Epidermal melanocyte (primary cell): ENCODE data around the gene RASAL2.
"Not testable (repeated sequence)": the region's sequence is repeated elsewhere in the genome, so short reads cannot be mapped to it uniquely, and the experiment has no call there.

Experiments
- DNase-seq: peaks from one replicate; pipeline ENCODE4 v3.0.0; 2011; ENCODE audit warnings: low spot score; ENCODE audit not compliant: insufficient read length

The RASAL2 gene

DNA sequence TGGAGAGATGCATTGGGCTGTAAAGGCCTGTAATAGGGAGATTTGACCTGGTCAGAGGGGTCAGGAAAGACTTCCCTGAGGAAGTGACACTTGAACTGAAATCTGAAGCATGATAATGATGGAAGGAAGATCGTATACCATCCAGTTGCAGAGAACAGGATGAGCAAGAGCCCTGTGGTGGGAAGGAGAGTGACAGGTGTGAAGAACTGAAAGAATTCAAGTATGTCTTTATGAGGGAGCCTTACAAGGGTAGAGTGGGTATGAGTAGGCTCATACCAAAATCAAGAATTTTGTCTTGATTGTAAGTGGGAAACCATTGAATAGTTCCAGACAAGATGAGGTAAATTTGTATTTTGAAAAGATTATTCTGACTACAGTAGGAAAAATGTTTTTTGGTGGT, 129.4 kb downstream of the RASAL2 start:
- DNase-seq = no peak

DNA sequence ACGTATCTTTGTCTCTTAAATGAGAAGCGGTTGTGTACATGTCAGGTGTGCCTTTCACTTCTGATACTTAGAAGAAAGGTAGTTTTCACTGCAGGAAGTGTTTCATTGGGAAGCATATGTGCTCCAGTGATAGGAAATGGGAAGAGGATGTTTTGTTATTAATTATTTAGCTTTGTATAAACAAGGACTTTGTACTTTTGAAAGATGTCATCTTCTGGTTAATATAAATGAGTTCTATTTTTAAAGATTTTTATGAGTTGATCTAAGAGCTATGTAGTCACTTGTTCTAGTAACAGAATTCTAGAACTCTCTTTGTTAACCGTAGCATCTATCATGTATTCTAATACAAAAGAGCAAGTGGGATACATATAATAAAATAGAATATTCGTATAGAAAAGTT, 130.5 kb downstream of the RASAL2 start:
- no peak for DNase-seq

DNA sequence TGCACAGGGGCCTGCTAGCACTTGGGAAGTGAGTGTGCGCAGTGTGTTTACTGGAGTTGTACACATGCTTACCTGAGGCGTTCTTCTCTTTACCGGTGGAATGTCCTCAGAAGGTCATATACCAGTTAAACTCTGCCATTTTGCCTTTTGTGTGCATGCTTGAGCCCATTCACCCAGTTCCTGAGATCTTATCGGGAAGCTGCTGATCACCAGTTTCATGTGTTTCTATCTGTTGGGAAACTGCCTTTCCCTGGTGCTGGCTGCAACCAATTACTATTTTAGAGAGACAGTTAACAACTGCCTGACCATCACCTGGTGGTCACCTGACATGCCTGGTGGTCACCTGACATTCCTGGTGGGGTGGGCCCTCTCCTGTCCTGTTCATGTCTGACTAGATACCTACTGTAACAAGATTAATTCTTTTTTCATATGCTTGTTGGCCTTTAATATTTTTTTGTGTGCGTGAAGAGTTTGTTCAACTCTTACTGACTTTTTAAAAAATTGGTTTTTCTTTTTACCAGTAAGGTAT, 137.0 kb downstream of the RASAL2 start:
- no peak for DNase-seq

DNA sequence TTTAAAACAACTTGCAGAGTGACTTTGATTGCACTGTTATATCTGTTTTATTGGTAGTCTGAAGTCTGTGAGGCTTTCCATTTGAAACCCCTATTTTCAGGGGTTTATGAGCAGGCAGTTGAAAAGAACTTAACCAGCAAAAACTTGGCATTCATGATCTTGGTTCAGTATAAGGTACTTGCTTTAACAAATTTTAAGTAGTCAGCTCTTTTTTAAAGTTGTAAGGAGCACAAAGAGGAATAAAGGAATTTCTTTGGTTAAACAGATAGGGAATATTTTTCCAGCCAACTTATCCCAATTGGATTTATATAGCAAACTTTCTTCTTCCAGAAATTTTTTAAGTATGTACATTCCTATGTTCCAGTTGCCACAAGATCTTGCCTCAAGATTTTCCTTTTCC, 138.2 kb downstream of the RASAL2 start:
- no peak for DNase-seq

DNA sequence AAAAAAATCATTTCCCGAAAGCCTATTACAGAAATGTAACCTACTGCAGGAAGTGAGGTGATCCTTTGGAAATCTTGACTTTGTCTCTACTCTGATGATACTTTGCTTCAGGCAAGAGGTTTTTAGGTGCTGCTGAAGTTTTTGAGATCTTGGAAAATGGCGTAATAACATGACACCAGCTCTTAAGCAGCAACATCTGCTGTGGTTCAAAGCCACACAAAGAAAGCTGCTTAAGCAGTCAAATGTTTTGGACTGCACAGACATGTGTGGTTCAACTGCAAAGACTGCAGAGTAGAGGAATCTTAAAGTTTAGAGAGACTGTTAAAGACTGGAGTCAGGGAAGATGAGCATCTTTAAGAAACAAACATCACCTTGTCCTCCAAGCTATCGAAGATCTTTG, 139.0 kb downstream of the RASAL2 start:
- no peak for DNase-seq

GRCh38 chr1:178237121-178237520, 143.2 kb downstream of the RASAL2 start:
- no peak for DNase-seq

GRCh38 chr1:178238722-178239510, 145.0 kb downstream of the RASAL2 start:
- peak; percentile 23 for DNase-seq

GRCh38 chr1:178241057-178241456, 147.2 kb downstream of the RASAL2 start:
- no peak for DNase-seq

DNA sequence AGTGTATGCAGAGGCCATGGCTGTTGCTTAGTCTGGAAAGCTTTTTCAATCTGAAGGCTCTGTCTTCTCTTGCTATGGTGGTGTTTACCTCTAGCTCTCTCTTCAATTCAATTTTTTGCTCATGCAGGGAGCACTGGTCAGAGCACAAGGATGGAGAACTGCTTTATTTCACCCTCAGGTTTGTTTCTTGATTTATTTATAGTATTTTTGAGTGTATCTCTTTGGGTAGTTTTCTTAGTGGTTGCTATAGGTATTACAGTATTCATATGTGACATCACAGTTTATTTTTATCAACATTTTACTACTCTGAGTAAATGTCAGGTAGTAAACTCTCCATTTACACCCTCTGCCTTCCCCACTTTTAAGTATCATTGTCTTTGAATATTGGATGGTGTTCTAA, 147.9 kb downstream of the RASAL2 start:
- DNase-seq = no peak

DNA sequence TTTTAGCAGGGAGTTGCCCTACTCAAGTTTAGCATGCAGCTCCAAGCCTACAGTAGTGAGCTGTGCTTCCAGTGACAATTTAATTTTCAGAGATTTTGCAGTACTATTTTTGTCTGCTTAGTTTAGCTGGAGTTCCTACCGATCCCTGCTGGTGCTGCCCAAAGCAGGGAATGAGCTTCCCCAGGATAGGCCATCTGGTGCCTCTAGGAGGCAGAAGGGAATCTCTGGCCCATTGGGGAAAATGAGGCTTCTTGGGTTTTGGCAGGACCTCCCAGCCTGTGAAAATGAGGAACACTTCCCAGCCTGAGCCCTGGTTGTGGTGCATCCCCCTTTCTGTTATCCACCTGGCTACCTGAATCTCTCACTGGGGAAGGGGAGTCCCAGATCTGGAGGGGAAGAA, 149.2 kb downstream of the RASAL2 start:
- no peak for DNase-seq

GRCh38 chr1:178243890-178244289, 150.0 kb downstream of the RASAL2 start:
- DNase-seq = no peak

- DNase-seq = not testable (repeated sequence)
These were observed 154.4 kb downstream of the RASAL2 start for GRCh38 chr1:178248284-178248683.

- DNase-seq = not testable (repeated sequence)
These were observed 159.7 kb downstream of the RASAL2 start for GRCh38 chr1:178253581-178253980.

DNA sequence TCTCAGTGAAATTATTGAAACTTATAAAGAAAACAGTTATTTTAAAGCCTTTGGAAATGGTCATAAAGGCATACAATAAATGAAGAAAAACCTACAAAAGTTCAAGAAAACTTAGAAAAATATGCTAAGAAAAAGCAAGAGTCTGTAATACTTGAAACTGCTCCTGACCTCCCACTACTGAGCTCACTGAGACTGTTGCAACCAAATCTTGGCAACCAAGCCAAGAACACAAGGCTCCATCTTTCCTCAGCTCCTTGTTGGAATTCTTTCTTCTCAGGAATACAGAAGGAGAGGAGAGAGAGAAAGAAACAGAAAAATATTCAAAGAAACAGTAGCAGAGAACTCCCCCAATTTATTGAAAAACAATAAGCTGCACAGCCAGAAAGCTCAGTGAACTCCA, 160.5 kb downstream of the RASAL2 start:
- DNase-seq = no peak

DNA sequence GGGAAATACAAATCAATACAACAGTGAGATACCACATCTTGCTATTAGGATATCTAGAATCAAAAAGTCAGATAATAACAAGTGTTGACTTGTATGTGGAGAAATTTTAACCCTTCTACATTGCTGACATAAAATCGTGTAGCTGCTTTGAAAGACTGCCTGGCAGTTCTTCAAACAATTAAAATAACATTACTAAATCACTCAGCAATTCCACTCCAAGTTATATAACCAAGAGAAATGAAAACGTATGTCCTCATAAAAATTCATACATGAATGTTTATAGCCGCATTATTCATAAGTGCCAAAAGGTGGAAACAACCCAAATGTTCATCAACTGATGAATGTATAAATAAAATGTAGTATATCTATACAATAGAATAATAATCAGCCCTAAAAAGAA, 164.6 kb downstream of the RASAL2 start:
- DNase-seq = no peak

- DNase-seq = peak; percentile 82
These were observed 168.2 kb downstream of the RASAL2 start for GRCh38 chr1:178262120-178262500.

GRCh38 chr1:178263341-178263740, 169.4 kb downstream of the RASAL2 start:
- no peak for DNase-seq

DNA sequence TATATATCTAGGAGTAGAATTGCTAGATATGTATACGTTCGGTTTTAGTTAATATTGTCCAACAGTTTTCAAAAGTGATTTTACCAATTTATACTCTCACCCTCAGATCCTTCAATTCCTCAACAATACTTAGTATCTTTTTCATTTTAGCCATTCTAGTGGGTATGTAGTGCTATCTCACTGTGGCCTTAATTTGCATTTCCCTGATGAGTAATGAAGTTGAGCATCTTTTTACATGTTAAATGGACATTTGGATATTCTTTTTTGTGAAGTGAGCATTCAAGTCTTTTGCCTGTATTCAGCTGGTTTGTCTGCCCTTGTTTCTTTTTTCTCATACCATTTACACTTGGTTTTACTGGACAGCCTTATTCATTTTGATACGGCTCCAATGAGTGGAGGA, 172.2 kb downstream of the RASAL2 start:
- DNase-seq = no peak

DNA sequence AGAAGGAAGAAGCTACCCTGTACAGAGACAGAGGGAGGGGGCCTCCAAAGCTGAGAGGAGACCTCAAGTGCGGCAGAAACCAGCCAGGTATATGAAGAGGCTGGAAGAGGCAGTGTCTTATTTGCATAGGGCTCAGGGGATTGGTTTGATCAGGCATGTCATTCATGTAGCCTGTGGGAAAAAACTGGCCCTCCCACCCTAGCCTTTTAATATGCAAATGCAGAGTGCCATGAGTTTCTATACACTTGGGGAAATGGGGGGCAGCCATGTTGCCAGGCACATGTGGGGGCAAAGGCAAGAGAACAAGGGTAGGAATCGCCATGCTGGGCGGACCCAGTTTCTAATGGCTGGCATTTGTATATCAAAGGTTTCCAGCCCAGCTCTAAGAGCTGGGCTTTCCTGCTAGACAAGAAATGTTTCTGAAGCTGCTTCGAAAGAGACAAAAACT, 172.7 kb downstream of the RASAL2 start:
- no peak for DNase-seq

- DNase-seq = no peak
These were observed 173.8 kb downstream of the RASAL2 start for GRCh38 chr1:178267646-178268094.

GRCh38 chr1:178271471-178271870, 177.6 kb downstream of the RASAL2 start:
- no peak for DNase-seq

DNA sequence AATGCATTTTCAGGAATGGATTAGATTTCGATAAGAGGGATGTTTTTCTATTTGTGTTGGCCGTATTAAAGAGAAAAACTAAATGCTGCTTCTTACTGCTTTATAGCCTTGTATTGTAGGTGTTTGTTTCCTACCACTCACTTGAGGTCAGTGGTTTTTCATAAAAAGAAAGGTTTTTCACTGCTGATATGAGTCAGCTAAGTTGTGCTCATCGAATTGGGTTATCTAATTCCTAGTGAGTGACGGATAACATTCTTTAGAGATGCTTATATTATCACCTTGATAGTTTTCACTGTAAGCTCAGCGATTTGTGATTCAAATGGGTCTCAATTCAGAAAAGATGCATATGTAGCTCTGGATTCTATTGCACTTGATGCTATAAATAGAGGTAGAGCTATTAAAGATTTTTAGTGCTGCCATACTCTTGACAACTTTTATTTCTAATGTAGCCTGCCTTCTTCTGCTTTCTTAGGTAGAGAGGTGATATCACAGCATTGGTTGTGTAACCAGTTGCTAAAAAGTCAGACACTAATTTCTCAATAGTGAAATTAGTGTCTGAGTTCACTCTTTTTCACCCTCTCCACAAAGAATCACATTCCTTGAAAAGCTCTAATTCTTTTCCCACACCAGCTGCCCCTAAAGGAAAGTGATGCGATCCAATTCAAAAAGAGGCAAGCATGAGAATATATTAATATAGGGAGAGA, 180.0 kb downstream of the RASAL2 start:
- no peak for DNase-seq

- no peak for DNase-seq
These were observed 181.1 kb downstream of the RASAL2 start for GRCh38 chr1:178275049-178275448.
